Measurements from ENCODE around the gene TREML2. TPM values are rescaled to one million over a fixed set of nuclear protein-coding genes. Genes with fewer than 3 reads are reported as not detected.

TREML2 gene
- total and polyA plus RNA-seq, 2 of the 13 experiments (the other 11 are each of a cell fraction or from before 2014, with no cell fraction given) = not detected

GRCh38 chr6:41167173-41167963 is 33.6 kb downstream of the TREML2 start (continued):
- TF ChIP-seq STAT5B (CRISPR knock-in tag; IDR thresholded peaks at IDR 0.05) = no peak
- no peak for TF ChIP-seq NR2F2 (IDR thresholded peaks at IDR 0.05; ENCODE audit: borderline replicate concordance, low read depth)
- no peak for TF ChIP-seq JDP2 (CRISPR knock-in tag; IDR thresholded peaks at IDR 0.05; ENCODE audit: borderline replicate concordance)
- TF ChIP-seq NCOA5 (CRISPR knock-in tag; IDR thresholded peaks at IDR 0.05) = no peak
- no peak for TF ChIP-seq ZNF367 (CRISPR knock-in tag; IDR thresholded peaks at IDR 0.05; ENCODE audit: borderline replicate concordance)
- TF ChIP-seq, protein P1, sequence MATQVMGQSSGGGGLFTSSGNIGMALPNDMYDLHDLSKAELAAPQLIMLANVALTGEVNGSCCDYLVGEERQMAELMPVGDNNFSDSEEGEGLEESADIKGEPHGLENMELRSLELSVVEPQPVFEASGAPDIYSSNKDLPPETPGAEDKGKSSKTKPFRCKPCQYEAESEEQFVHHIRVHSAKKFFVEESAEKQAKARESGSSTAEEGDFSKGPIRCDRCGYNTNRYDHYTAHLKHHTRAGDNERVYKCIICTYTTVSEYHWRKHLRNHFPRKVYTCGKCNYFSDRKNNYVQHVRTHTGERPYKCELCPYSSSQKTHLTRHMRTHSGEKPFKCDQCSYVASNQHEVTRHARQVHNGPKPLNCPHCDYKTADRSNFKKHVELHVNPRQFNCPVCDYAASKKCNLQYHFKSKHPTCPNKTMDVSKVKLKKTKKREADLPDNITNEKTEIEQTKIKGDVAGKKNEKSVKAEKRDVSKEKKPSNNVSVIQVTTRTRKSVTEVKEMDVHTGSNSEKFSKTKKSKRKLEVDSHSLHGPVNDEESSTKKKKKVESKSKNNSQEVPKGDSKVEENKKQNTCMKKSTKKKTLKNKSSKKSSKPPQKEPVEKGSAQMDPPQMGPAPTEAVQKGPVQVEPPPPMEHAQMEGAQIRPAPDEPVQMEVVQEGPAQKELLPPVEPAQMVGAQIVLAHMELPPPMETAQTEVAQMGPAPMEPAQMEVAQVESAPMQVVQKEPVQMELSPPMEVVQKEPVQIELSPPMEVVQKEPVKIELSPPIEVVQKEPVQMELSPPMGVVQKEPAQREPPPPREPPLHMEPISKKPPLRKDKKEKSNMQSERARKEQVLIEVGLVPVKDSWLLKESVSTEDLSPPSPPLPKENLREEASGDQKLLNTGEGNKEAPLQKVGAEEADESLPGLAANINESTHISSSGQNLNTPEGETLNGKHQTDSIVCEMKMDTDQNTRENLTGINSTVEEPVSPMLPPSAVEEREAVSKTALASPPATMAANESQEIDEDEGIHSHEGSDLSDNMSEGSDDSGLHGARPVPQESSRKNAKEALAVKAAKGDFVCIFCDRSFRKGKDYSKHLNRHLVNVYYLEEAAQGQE (IDR thresholded peaks at IDR 0.05; ENCODE audit: borderline replicate concordance in 1 of 2, low read depth in 1 of 2, low read length in 2 of 2) = peak; percentile 75 to 95
- no peak for TF ChIP-seq KAT7 (CRISPR knock-in tag; IDR thresholded peaks at IDR 0.05; ENCODE audit: borderline replicate concordance)
- TF ChIP-seq SSRP1 (CRISPR knock-in tag; IDR thresholded peaks at IDR 0.05) = no peak
- no peak for TF ChIP-seq SRSF1 (optimal IDR thresholded peaks at IDR 0.05; ENCODE audit: low read depth, low read length)
- TF ChIP-seq TCF7 (IDR thresholded peaks at IDR 0.05; ENCODE audit: low read depth) = no peak
- no peak for TF ChIP-seq CAMTA2 (CRISPR knock-in tag; IDR thresholded peaks at IDR 0.05; ENCODE audit: borderline replicate concordance)
- TF ChIP-seq ZSCAN9 (CRISPR knock-in tag; IDR thresholded peaks at IDR 0.05; ENCODE audit: borderline replicate concordance) = no peak
- TF ChIP-seq SNAPC4 (CRISPR knock-in tag; IDR thresholded peaks at IDR 0.05) = no peak
- TF ChIP-seq MLLT10 (CRISPR knock-in tag; IDR thresholded peaks at IDR 0.05) = no peak
- no peak for TF ChIP-seq RBFOX2 (IDR thresholded peaks at IDR 0.05; ENCODE audit: low read depth, low read length)
- no peak for TF ChIP-seq ZNF616 (CRISPR knock-in tag; IDR thresholded peaks at IDR 0.05; ENCODE audit: low read depth)
- no peak for TF ChIP-seq PRPF4 (IDR thresholded peaks at IDR 0.05; ENCODE audit: low read depth, low read length, poor library complexity, severe bottlenecking)
- no peak for TF ChIP-seq ZNF160 (CRISPR knock-in tag; IDR thresholded peaks at IDR 0.05)
- TF ChIP-seq GTF2F1 (IDR thresholded peaks at IDR 0.05; ENCODE audit: low read length) = no peak
- TF ChIP-seq ZNF335 (CRISPR knock-in tag; IDR thresholded peaks at IDR 0.05) = no peak
